HS-27A (cell line): ENCODE measurements around the gene CASP1.
"Not testable (repeated sequence)": the region's sequence is repeated elsewhere in the genome, so short reads cannot be mapped to it uniquely, and the experiment has no call there.

Source experiments
- DNase-seq: peaks from one replicate; pipeline ENCODE4 v3.0.0-alpha.2; 2012; ENCODE audit warnings: low read depth, missing footprints

Gene CASP1

DNA sequence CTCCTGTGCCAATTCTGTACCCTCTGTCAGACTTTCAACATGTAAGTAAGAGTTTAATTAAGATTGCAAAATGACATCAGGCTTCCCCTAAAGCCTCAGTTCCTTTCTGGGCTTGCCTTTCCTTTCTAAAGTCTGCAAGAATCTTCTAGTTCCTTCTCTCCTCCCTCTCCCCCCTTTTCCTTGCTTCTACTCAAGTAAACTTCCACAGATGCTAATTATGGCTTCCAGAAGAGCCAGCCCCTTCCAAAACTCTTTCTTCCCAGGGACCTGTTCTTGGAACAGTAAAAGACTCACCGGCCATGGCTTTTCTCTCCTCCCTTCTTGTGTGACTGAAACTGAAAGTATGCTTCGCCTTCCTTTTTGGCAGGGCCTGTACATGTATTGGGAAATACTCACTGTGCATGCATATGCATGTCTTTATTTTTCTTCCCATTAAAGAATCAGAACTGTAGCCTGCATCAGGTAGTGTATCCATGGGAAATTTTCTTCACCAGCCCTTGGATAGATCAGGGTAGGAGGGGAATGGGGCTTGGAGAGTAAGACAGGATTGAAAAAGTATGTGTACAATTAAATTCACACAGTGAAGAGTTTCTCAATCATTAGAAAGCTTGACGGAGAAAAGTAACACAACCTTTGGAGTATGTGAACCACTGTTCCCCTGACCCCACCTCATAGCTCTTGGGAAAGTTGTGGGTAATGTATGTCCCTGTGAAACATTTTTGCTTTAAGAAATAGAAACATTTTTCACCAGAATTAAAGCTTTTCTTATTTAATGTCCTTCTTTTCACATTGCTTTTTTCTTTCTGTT is at the start of gene CASP1:
CASP1 (minus strand) TSS at position 332 of the 808 bp plus-strand sequence; CDS start at position 301, 31 bp downstream.
- no peak for DNase-seq

DNA sequence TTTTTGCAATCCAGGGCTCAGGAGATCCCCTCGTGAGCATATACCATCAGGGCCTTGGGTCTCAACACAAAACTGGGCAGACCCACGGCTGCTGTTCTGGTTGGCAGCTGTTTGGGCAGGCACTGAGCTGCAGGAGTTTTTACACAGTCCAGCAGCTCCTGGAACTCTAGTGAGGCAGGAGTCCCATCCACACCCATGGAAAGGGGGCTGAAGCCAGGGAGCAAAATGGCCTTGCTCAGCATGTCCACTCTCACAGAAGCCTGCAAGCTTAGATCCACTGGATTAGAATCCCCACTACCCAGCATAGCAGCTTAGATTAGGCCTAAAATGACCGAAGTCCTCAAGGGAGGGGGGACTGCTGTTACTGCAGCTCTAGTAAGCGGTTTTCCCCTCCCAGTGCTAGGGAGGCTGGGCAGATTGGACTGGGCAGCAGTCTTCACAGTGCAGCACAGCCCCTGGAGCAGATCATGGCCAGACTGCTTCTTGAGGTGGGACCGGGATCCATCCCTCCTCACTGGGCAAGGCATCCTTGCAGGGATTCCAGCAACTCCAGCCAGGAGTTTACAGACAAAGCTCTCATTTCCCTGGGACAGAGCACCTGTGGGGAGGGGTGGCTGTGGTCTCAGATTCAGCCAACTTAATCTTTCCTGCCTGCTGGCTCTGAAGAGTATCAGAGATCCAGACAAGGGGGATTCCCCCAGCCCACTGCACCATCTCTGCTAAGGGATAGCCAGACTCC is 46.6 kb upstream of the CASP1 start:
- no peak for DNase-seq

DNA sequence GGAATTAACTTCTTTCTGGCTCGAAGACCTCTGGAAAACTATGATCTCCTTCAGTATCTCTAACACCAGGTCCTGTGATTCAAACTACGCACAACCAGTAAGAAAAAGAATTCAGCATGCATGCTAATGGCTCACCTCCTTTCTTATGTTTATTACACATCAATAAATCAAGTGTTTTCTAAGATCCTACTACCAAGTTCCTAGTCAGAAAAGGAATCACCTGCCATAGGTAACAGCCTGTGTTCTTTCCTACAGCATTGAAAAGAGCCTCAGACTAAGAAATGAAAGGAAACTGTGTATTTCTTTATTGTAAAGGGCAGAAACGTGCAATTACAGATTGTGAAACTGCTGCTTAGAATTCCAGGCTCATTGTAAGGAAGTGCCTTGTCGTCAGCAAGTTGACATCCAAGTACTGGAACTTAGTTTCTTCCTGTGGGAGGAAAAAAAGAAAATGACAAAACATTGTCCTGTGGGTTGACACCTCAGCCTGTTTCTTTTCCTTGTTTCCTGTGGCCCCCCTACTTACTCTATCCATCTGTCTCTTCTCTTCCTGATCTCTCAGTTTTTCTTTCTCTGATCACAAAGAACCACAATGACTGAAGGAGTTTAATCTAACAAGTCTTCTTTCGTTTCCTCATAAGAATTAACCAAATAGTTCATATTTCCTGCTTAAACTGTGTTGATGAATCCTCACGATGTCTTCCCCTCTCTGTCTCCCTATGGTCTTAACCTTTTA is 45.4 kb upstream of the CASP1 start:
- not testable (repeated sequence) for DNase-seq

DNA sequence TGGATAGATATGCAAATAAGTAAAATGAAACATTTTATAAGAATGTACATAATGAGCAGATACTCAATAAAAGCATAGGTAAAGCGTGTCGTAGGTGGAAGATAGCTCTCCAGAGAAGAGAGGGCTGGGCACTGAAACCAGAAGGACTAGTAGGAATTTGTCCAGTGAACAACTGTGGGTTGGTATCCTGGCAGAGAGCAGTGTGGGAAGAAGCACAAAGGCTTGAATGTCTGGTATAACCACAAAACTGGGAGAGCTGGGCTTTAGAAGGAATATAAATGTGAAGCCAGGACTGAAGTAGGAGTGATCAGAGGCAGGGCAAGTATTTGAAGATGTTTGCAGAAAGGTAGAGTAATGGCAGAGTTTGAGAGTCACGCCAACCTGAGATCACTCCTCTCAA is 43.3 kb upstream of the CASP1 start:
- no peak for DNase-seq

DNA sequence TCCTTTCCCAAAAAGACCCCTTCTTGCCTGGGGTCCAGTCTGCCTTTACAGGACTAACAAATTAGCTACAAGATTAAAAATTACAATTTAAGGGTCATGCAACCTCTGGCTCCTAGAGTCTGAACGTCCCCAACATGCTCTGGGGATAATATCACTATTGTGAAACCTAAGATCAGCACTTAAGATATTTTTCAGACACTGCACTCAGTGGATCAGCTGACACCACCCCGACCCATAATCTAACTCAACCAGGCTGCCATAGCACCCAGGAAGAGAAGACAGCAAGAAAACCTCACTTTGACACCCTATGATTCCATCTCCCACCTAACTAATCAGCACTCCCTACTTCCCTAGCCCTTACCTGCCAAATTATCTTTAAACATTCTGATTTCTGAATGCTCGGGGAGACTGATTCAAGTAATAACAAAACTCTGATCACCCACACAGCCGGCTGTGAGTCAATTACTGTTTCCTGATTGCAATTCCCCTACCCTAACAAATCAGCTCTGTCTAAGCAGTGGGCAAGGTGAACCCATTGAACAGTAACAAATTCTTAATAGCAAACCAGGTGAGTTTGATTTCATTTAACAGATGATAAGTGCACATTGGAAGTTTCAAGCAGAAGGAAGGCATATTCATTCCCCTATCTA is 42.3 kb upstream of the CASP1 start:
- DNase-seq = not testable (repeated sequence)

DNA sequence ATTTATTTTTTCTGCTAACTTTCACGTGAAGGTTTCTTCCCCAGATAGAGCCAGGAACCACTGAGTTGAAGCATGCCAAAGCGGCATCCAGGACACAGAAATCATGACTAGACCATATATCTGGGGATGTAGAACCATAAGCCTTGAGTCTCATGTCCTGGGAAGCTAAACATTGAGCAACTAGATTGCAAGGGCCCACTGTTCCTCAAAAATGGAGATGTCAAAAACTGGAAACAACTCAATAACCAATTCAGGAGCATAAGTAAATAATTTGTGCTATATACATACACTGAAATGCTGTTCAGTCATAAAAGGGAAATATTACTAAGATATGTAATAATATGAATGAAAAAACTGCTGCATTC is 39.2 kb upstream of the CASP1 start:
- no peak for DNase-seq

DNA sequence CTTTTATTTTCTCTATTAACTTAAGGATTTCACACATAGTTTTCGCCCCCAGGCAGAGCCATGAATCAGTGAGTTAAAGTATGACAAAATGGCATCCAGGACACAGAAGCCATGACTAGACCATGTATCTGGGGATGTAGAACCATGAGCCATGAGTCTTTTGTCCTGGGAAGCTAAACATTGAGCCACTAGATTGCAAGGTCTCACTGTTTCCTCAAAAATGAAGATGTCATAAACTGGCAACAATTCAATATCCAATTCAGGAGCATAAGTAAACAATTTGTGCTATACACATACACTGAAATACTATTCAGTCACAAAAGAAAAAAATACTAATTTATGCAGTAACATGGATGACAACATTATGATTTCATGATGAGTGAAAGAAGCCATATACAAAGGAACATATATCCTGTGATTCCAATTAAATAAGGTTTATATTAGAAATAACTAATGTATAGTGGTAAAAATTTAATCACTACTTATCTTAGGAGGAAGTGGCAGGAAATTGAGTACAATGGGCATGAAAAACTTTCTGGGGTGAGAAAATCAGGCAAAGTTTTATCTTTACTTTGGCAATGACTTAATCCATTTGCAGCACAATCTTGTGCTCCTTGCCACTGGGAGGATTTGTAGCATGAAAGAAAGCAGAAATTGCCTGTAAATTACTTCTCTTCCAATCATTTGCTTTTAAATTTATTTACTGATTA is 38.7 kb upstream of the CASP1 start:
- no peak for DNase-seq

DNA sequence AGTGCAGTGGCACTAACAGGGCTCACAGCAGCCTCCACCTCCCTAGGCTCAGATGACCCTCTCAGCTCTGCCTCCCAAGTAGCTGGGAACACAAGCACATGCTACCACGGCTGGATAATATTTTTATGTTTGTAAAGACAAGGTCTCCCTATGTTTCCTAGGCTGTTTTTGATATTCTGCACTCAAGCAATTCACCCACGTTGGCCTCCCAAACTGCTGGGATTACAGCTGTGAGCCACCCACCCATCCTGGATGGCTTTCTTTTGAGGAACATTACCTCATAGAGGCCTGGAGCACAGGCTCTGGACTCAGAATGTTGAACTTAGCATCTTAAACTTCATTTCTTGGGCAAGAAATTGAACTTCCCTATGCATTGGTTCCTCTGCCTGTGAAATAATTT is 37.1 kb upstream of the CASP1 start:
- DNase-seq = not testable (repeated sequence)

DNA sequence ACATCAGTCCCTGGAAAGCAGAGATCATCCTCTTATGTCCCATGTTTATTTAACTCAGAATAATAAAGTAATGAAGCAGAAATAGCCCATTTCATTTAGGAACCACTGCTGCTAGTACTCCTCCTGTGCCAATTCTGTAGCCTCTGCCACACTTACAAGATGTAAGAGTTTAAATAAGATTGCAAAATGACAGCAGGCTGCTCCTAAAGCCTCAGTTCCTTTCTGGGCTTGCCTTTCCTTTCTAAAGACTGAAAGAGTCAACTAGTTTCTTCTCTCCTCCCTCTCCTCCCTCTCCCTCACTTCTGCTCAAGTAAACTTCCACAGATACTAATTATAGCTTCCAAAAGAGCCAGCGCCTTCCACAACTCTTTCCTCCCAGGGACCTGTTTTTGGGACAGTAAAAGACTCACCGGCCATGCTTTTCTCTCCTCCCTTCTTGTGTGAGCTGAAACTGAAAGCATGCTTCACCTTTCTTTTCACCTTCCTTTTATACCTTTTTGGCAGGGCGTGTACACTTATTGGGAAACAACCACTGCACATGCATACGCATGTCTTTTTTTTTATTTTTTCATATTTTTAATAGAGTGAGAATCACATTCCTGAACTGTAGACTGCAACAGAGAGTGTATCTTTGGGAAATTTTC is 36.3 kb upstream of the CASP1 start:
- no peak for DNase-seq

DNA sequence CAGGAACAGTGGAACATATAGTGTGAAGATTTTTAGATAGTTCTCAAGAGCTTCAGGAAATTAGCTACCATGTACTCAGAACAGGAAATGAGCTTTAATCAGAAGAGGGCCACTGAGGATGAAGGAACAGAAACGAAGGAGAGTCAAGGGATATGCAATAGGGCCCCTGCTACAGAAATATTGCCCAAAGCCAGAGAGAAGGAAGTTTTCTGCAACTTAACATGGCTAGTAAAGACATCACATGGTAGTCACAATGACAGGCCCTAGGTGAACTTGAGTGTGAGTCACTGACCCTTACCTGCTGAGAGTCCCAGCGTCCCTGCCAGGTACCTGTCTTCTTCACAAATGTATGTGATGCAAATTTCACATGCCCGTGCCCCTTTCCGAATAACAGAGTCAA is 35.4 kb upstream of the CASP1 start:
- no peak for DNase-seq

DNA sequence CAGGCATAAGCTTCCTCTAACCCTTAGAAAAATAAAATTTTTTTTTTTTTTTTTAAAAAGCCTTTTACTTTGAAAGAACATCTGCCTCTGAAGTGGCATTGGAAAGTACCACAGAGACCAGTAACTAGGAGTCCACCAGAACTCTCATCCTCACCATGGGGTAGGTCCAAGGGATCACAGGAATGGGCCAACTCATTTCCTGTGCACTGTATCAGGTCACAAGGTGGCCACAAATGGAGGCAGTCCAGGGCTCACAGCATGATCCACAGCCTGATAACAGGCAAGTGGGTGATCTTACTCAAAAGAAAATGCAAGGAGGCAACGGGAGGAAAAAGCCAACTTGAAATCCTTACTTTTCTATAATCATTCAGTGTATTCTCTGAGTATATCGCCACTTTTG is 34.8 kb upstream of the CASP1 start:
- not testable (repeated sequence) for DNase-seq

DNA sequence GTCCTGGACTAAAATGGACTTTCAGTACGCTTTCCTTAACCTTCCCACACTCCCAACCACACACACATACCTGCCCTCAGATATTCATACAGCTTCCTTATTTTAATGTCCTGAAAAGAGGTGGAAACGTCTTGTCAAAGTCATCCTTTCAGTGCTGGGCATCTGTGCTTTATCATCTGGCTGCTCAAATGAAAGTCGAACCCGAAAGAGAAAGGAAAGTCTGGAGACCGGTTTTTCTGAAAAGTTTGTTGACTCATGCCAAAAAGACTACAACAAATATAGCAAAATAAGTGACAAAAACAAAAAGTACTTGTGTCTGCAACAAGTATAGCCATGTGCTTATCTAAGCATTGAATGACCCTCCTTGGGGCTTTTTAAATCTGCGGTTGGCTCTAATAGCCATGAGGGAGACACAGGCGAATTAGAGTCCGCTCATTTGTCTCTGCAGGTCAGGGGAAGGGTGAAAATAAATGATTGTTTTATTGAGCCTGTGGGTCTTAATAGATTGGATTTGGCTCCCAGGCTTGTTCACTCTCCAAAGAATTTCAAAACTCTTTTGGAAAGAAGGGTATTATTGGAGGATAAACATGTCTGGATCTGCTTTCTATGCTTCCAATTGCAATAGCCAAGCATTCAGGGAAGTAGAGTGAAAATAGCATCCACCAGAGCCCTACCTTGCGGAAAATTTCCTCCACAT is 28.4 kb upstream of the CASP1 start:
- DNase-seq = not testable (repeated sequence)

DNA sequence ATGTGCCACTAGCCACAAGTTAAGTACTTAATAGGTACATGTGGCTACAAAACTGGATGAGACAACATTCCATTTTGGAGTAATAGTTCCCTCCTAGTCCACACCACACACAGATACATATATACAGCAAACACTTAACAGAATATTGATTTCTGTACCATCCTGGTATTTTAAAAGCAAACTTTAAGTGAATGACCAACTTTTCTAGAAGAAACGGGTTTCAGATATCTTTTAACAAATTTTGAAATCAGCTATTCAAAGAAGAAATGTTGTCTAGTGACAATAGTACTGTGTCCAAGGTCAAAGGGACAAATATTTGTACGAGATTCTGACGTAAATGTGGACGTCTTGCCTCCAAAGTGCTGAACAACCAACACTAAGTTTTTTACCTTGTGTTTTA is 22.5 kb upstream of the CASP1 start:
- no peak for DNase-seq

DNA sequence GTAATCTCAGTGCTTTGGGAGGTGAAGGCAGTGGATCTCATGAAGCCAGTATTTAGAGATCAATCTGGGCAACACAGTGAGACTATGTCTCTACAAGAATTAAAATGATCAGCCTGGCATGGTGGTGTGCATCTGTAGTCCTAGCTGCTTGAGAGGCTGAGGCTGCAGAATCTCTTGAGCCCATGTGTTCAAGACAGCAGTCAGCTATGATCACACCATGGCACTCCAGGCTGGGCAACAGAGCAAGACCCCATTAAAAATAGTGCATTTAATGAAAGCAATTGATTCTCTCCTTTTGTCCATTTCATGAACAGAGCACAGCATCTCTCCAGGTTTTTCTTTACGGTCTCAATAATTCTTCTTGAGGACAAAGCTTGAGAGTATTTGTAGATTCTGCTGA is 21.5 kb upstream of the CASP1 start:
- no peak for DNase-seq

DNA sequence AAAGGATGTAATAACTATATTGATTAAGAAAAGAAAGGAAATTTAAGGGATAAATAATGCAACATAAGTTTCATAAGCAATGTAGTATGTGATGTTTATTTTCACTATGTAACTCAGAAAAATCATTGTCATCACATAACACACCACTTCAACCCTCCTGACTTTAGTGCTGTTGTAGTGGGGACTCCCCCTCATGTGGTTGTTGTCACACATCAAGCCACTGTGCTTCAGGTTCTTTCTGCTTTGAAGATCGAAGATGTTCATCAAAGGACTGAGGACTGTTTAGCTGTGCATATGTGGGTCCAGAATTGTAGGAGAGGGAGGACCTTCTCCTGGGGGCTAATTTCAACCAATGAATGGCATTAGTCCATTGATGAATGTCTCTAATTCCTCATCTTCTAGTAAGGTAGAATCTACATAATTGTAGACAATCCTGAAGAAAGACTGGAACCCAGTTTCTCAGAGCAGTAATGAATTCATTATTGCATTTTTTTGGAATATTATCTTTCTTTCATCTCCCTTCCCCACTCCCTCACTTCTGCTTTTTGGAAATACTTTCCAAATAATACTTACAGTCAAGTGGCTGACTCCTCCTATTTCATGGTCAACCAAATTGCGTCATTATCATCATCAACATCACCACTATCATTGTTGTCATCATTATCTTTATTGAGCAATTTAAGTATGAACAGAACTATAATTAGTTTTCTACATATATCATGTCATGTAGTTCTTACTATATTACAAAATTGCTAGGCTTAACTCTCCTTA is 20.0 kb upstream of the CASP1 start:
- no peak for DNase-seq

DNA sequence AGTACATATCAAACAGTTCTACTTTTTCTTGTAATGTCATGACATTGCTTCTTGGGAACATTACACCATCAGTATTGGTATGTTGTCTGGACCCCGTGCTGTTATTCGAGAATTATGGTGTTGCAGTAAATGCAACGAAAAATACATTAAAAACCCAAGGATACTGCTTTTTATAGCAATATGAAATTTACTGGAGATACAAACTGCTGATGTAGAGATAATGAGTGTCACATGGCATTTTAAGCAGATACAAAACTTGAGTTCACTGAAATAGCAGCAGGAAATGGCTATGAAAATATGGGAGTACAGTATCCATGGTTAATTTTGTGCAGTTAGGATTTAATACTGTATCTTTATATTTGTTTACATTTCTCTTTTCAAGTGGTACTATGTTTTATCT is 17.5 kb upstream of the CASP1 start:
- no peak for DNase-seq

DNA sequence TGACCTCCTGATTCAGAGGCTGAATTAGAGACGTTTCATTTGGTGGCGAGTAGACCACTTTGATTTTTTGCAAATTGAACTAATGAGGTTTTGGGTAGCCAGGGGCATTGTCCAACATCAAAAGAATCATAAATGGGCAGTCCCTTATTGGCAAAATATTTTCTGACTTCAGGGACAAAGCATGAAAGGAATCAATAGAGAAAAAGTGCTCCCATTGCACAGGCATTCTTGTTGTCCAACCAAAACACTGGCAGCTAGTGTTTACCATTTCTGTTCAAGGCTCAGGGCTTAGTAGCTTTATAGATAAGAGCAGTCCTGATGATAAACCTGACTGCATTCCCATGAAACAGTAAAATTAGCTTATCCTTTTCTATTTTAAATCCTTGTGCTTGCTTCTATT is 16.6 kb upstream of the CASP1 start:
- no peak for DNase-seq

DNA sequence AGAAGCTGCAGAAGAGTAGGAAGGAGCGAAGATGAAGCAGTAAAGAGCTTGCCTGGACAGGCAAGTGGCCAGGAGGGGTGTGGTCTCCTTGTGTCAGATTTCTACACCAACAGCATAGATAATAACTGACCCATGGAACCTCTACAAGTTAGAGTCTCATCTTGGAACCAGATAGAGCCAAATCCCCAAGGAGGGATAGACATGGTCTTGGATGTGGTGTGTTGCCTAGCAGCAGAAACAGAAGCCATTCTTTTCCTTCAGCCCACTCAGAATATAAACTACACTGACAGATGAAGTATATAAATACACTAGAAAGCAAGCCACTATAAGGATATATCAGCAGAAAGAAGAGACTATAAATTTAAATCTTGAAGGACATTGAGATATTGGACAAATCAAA is 14.5 kb upstream of the CASP1 start:
- no peak for DNase-seq

DNA sequence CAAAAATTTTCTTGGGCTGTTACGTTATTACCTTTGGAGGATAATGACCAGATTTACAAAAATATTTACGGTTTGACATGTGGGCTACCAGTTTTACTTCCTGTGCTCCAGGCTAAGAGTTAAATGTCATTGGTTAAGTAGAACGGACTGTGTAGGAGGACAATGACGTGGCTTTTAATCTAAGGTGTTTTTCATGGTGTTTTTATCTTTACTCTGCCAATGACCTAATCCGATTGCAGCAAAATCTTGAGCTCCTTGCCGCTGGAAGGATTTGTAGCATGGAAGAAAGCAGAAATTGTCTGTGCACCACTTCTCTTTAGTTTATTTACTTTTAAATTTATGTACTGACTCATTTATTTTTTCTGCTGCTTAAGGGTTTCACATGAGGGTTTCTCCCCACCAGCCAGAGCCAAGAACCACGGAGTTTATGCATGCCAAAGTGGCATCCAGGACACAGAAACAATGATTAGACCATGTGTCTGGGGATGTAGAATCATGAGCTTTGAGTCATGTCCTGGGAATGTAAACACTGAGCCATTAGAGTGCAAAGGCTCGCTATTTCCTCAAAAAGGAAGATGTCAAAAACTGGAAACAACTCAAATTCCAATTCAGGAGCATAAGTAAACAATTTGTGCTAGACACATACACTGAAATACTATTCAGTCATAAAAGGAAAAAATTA is 12.1 kb upstream of the CASP1 start:
- DNase-seq = peak; percentile 88
